Measurements from ENCODE around the gene TAS2R40.

GRCh38 chr7:143237366-143237765 is 15.5 kb downstream of the TAS2R40 start:
- TF ChIP-seq CTCF (IDR thresholded peaks at IDR 0.05) (no peak), EZH2 (IDR thresholded peaks at IDR 0.05) (no peak), EZH2phosphoT487 (IDR thresholded peaks at IDR 0.05) (no peak)

All from neural progenitor cell (in vitro differentiated cells).